Mononuclear cell (primary cell): ENCODE measurements around the gene HECTD4. TPM values are rescaled to one million over a fixed set of nuclear protein-coding genes. Genes with fewer than 3 reads are reported as not detected.

Experiments used
- H3K27me3 ChIP-seq: 2 replicates; pipeline ENCODE4 v1.6.0; 2011; ENCODE audit warnings: low read length, control low read depth; ENCODE audit not compliant: insufficient read depth
- H3K4me1 ChIP-seq: 2 replicates; pipeline ENCODE4 v1.5.1; 2011; ENCODE audit warnings: mild to moderate bottlenecking, low read length, control low read depth; ENCODE audit not compliant: insufficient read depth
- H3K4me3 ChIP-seq: 2 replicates; pipeline ENCODE4 v1.5.1; 2011; ENCODE audit warnings: mild to moderate bottlenecking, low read length, moderate library complexity
- H3K9me3 ChIP-seq: 2 replicates; pipeline ENCODE4 v1.5.1; 2011; ENCODE audit warnings: low read depth, mild to moderate bottlenecking, control low read depth, low read length
- total RNA-seq: library from RNA; depleted of rRNA; stranded (reverse); fragments of >200 nt; gene quantifications from one replicate; pipeline ENCODE4 v1.2.3, GENCODE V29; 2012

The HECTD4 gene
- total RNA-seq, 1 donor = 33.9 TPM

- Histone ChIP-seq H3K9me3 (no peaks in the 10 kb centered on the region), H3K4me1 (peaks cover 7% of the 10 kb centered on the region), H3K27me3 (no peaks in the 10 kb centered on the region), H3K4me3 (no peak overlapping the region)
These were observed 54.9 kb downstream of the HECTD4 start for GRCh38 chr12:112327209-112327938.

GRCh38 chr12:112325622-112326207 is 56.5 kb downstream of the HECTD4 start:
- Histone ChIP-seq H3K9me3 (no peaks in the 10 kb centered on the region), H3K4me1 (no peaks in the 10 kb centered on the region), H3K27me3 (no peaks in the 10 kb centered on the region), H3K4me3 (no peak overlapping the region)

- H3K27me3 ChIP-seq = no peaks in the 10 kb centered on the region
- H3K4me1 ChIP-seq = no peaks in the 10 kb centered on the region
- no peaks in the 10 kb centered on the region for H3K9me3 ChIP-seq
- H3K4me3 ChIP-seq = no peak overlapping the region
These were observed 57.1 kb downstream of the HECTD4 start for GRCh38 chr12:112325157-112325556.

- Histone ChIP-seq H3K4me1 (no peaks in the 10 kb centered on the region), H3K4me3 (no peak overlapping the region), H3K9me3 (no peaks in the 10 kb centered on the region), H3K27me3 (no peaks in the 10 kb centered on the region)
These were observed 59.2 kb downstream of the HECTD4 start for GRCh38 chr12:112322882-112323547.

- Histone ChIP-seq H3K27me3 (no peaks in the 10 kb centered on the region), H3K4me3 (no peak overlapping the region), H3K4me1 (no peaks in the 10 kb centered on the region), H3K9me3 (no peaks in the 10 kb centered on the region)
These were observed 59.8 kb downstream of the HECTD4 start for GRCh38 chr12:112322441-112322840.

- Histone ChIP-seq H3K4me1 (no peaks in the 10 kb centered on the region), H3K9me3 (no peaks in the 10 kb centered on the region), H3K4me3 (no peak overlapping the region), H3K27me3 (no peaks in the 10 kb centered on the region)
These were observed 61.0 kb downstream of the HECTD4 start for GRCh38 chr12:112321245-112321644.

- Histone ChIP-seq H3K4me1 (no peaks in the 10 kb centered on the region), H3K9me3 (no peaks in the 10 kb centered on the region), H3K27me3 (no peaks in the 10 kb centered on the region), H3K4me3 (no peak overlapping the region)
These were observed 62.8 kb downstream of the HECTD4 start for GRCh38 chr12:112319395-112319794.

GRCh38 chr12:112317481-112317880 is 64.8 kb downstream of the HECTD4 start:
- no peaks in the 10 kb centered on the region for H3K27me3 ChIP-seq
- no peak overlapping the region for H3K4me3 ChIP-seq
- H3K4me1 ChIP-seq = no peaks in the 10 kb centered on the region

GRCh38 chr12:112314981-112315380 is 67.2 kb downstream of the HECTD4 start:
- Histone ChIP-seq H3K4me3 (no peak overlapping the region), H3K27me3 (no peaks in the 10 kb centered on the region), H3K4me1 (no peaks in the 10 kb centered on the region), H3K9me3 (no peaks in the 10 kb centered on the region)

More at GRCh38 chr12:112317481-112317880, 64.8 kb downstream of the HECTD4 start:
- no peaks in the 10 kb centered on the region for H3K9me3 ChIP-seq

GRCh38 chr12:112309797-112310196 is 72.4 kb downstream of the HECTD4 start:
- no peaks in the 10 kb centered on the region for H3K4me1 ChIP-seq
- no peak overlapping the region for H3K4me3 ChIP-seq
- no peaks in the 10 kb centered on the region for H3K9me3 ChIP-seq
- H3K27me3 ChIP-seq = no peaks in the 10 kb centered on the region

GRCh38 chr12:112308652-112309051 is 73.6 kb downstream of the HECTD4 start:
- H3K27me3 ChIP-seq = no peaks in the 10 kb centered on the region
- no peaks in the 10 kb centered on the region for H3K4me1 ChIP-seq
- H3K9me3 ChIP-seq = no peaks in the 10 kb centered on the region
- H3K4me3 ChIP-seq = no peak overlapping the region

GRCh38 chr12:112308161-112308560 is 74.1 kb downstream of the HECTD4 start:
- no peaks in the 10 kb centered on the region for H3K27me3 ChIP-seq
- H3K4me1 ChIP-seq = no peaks in the 10 kb centered on the region
- H3K9me3 ChIP-seq = no peaks in the 10 kb centered on the region
- no peak overlapping the region for H3K4me3 ChIP-seq

GRCh38 chr12:112307317-112308011 is 74.8 kb downstream of the HECTD4 start:
- no peaks in the 10 kb centered on the region for H3K27me3 ChIP-seq
- no peaks in the 10 kb centered on the region for H3K4me1 ChIP-seq
- no peaks in the 10 kb centered on the region for H3K9me3 ChIP-seq
- no peak overlapping the region for H3K4me3 ChIP-seq

GRCh38 chr12:112305951-112306350 is 76.3 kb downstream of the HECTD4 start:
- Histone ChIP-seq H3K27me3 (no peaks in the 10 kb centered on the region), H3K4me1 (no peaks in the 10 kb centered on the region), H3K9me3 (no peaks in the 10 kb centered on the region), H3K4me3 (no peak overlapping the region)

- Histone ChIP-seq H3K27me3 (no peaks in the 10 kb centered on the region), H3K4me1 (no peaks in the 10 kb centered on the region), H3K4me3 (no peak overlapping the region), H3K9me3 (no peaks in the 10 kb centered on the region)
These were observed 77.8 kb downstream of the HECTD4 start for GRCh38 chr12:112304436-112304835.
